GM19328 (cell line): ENCODE results near the gene BMERB1.
"Not testable (repeated sequence)": the region's sequence is repeated elsewhere in the genome, so short reads cannot be mapped to it uniquely, and the experiment has no call there.

Experiments used
- ATAC-seq: cut with Tn5 transposase; IDR thresholded peaks from one replicate; pipeline ENCODE4 v1.9.1; 2021; ENCODE audit warnings: mild to moderate bottlenecking, moderate library complexity; ENCODE audit not compliant: unreplicated experiment

The BMERB1 gene

GRCh38 chr16:15459791-15460190 lies 25.4 kb downstream of the BMERB1 start:
- ATAC-seq, result no peak

GRCh38 chr16:15460601-15461000 lies 26.2 kb downstream of the BMERB1 start:
- no peak for ATAC-seq

GRCh38 chr16:15461376-15461775 lies 27.0 kb downstream of the BMERB1 start:
- no peak for ATAC-seq

DNA sequence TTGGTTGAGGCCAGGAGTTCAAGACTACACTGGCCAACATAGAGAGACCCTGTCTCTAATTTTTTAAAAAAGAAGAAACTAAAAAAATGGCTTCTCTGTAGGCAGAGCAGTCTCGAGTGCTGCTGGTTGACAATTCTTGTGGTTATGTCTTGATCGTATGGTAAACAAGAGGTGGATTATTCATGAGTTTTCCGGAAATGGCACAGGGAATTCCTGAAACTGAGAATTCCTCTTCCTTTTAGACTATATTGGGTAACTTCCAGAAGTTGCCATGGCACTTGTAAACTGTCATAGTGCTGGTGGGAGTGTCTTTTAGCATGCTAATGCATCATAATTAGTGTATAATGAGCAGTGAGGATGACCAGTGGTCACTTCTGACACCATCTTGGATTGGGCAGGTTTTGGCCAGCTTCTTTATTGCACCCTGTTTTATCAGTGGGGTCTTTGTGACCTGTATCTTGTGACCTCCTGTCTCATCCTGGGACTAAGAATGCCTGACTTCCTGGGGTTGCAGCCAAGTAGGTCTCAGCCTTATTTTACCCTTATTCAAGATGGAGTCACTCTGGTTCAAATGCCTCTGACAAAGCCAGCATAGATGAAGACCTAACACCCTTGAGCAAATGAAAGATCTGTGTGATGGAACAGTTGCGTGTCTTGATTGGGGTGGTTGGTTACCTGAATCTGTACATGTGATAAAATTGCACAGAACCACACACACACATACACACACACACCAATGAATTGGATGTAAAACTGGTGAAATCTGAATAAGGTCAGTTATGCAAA lies 30.2 kb downstream of the BMERB1 start:
- ATAC-seq, result no peak

GRCh38 chr16:15466131-15466530 lies 31.7 kb downstream of the BMERB1 start:
- ATAC-seq, result no peak

DNA sequence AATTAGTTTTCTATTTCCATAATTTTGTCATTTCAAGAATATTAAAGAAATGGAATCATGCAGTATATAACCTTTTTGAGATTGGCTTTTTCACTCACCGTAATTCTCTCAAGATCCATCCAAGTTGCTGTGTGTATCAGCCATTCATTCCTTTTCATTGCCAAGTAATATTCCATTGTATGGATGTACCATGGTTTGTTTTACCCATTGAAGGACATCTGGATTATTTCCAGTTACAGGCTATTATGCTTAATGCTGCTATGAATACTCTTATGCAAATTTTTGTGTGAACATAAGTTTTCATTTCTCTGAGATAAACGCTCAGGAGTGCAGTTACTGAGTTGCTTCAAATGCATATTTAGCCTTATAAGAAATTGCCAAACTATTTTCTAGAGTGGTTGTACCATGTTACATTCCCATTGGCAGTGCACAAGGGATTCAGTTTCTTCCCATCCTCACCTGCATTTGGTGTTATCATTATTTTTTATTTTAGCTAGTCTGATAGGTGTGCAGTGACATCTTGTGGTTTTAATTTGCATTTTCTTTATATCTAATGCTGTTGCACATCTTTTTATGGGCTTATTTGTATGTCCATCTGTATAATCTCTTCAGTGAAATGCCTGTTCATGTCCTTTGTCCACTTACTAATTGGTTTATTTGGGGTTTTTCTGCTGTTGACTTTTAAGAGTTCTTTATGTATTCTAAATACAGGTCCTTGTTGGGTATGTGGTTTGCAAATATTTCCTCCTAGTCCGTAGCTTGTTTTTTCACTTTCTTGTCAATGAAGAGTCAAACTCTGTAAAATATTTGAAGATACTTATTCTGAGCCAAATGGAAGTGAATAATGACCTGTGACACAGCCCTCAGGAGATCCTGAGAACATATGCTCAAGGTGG lies 32.7 kb downstream of the BMERB1 start:
- ATAC-seq, result no peak

- not testable (repeated sequence) for ATAC-seq
Measured at GRCh38 chr16:15476971-15477370, 42.6 kb downstream of the BMERB1 start.

DNA sequence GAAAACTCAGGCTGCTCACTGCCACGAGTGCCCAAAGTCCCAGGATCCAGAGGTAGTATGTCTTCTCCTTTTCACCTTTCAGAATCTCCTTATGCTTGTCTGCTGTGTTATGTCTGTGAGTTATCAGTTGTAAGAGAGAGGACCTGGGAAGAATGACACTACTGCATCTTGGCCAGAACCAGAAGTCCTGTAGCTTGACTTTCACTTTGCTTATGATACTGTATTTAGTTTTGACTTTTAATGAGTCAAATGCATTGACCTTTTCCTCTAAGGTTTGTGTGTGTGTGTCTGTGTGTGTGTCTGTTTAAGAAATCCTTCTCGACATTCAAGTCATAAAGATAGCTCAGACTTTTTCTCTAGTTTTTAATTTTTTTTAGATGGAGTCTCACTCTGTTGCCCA lies 43.4 kb downstream of the BMERB1 start:
- no peak for ATAC-seq

DNA sequence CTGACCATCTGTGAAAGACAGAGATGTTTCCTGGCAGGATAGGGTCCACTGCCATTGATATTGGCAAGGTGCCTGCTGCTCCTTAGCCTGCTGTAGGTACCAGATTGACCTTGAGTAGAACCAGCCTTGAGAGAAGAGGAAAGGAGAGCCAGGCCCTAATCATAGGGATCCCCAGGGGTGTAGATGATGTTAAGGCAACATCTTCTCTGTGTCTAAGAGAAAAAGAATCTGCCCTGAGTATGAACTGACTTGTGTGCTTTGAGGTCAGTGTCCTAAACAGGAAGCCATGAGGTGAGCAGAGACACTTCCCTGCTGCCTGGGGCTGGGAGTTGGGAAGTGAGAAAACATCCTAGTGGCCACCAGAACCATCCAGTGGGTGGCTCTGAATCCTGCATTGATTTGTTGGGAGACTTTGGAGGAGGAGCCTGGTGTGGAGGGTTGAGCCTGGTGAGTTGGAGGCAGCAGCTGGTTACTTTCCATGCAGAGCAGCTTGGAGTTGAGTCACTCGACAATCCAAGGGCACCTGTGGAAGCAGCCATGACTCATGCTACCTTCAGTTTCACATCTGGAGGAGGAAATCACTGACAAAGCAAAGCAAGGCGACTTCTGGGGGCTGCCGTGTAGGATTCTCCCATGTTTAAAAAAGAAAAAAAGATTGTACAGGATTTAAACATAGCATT lies 47.8 kb downstream of the BMERB1 start:
- ATAC-seq, result no peak

DNA sequence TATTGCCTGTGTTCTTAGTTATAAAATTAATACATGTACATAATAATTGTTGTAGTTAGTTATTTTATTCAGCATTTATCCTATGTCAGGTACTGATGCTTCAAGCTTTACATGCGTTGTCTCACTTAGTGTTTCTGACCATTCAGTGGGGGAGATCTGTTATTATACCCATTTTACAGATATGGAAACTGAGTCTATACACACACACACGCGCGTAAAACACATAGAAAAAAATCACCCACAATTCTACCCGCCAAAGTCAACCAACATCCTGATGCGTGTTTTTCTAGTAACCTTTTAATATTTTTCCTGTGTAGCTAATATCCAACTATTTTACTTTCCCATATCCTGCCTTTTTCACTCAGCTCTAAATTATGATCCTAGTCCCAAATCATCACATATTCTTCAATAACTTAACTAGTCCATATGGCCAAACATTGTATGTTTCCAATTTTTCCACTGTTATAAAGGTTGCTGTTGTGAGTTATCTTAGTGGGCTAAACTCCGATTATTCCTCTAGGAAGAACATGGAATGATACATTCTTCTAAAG lies 48.4 kb downstream of the BMERB1 start:
- ATAC-seq, result no peak

- ATAC-seq, result no peak
Measured at GRCh38 chr16:15483857-15484256, 49.5 kb downstream of the BMERB1 start.

GRCh38 chr16:15484662-15485061 lies 50.3 kb downstream of the BMERB1 start:
- no peak for ATAC-seq

- no peak for ATAC-seq
Measured at GRCh38 chr16:15485175-15485574, 50.8 kb downstream of the BMERB1 start.

DNA sequence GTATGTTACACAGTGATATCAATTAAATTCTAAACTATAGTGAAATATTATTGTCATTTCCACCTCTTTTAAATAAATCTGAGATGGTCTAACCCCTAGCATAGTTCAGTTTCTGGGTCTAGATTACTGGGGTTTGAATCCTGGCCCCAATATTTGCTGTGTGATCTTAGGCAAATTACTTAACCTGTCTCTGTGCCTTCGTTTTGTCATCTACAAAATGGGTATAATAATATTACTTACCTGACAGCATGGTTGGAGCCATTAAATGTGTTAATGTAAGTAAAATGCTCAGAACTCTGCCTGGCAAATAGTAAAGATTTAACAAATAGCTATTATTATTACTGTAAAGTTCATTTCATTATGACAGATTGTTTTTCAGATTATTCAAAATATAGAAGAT lies 52.3 kb downstream of the BMERB1 start:
- ATAC-seq, result no peak

DNA sequence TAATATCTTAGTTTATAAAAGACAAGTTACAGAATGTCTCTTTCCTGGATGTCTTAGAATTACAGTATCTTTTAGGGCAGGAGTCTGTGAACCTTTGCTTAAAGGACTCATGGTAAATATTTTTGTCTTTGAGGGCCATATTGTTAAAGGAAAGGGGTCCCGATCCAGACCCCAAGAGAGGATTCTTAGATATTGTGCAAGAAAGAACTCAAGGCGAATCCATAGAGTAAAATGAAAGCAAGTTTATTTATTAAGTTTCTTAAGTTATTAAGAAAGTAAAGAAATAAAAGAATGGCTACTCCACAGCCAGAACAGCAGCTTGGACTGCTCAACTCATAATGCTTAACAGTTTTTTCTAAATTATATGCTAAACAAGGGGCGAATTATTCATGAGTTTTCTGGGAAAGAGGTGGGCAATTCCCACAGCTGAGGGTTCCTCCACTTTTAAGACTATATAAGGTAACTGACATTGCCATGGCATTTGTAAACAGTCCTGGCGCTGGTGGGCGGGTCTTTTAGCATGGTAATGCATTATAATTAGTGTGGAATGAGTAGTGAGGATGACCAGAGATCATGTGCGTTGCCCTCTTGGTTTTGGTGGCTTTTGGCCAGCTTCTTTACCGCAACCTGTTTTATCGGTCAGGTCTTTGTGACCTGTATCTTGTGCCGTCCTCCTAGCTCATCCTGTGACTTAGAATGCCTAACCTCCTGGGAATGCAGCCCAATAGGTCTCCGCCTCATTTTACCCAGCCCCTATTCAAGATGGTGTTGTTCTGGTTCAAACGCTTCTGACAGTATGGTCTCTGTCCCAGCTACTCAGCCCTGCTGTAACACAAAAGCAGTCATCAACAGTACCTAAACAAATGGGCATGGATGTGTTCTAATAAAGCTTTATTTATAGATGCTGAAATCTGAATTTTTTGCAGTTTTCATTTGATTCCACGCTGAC lies 53.2 kb downstream of the BMERB1 start:
- no peak for ATAC-seq

DNA sequence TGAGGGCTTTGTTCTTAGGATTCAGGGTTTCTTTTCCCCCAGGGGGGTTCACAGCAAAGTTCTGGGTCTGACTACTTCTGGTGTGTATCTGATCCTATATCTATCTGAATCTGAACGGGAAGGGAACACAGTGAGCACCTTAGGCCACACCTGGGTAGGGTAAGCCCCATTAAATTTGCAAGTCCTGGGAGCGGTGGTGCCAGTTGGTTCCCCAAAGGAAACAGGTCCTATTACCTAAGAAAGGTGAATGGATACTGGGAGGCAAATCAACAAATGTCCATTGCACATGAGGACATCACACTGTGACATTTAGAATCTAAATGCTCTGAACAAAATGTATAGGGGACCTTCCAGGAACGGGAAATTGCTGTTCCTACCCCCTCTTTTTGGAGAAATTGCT lies 54.6 kb downstream of the BMERB1 start:
- ATAC-seq, result no peak

DNA sequence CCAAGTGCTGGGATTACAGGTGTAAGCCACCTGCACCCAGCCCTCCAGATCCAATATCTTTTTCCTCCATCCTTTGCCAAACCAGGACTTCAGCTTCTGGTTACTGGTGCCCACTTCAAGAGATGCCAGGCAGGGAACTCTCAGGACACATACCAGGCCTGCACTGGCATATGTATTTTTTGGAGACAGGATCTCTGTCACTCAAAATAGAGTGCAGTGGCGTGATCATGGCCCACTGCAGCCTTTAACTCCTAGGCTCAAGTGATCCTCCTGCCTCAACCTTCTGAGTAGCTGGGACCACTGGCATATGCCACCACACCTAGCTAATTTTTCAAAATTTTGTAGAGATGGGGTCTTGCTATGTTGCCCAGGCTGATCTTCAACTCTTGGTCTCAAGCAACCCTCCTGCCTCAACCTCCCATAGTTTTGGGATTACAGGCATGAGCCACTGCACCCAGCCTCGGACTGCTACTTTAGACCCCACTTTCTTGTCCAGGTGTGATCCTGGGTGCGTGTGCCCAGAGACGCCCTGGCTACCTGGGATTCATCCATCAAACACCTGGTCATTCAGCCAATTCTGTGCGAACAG lies 55.8 kb downstream of the BMERB1 start:
- no peak for ATAC-seq

DNA sequence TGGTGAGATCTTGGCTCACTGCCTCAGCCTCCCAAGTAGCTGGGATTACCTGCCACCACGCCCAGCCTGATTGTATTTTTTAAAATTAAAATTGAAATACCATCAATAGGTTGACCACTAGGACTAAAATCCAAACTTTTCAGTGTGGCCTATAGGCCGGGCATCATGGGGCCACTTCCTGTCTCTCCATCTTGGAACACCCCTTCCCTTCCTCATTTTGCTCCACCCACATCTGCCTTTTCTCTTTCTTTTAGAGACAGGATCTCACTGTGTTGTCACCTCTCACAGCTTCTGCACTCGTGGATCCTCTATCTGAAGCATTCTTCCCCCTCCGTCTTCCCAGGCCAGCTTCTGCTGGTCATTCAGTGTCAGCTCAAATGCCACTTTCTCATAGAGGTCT lies 57.0 kb downstream of the BMERB1 start:
- ATAC-seq, result no peak

- no peak for ATAC-seq
Measured at GRCh38 chr16:15492091-15492740, 57.8 kb downstream of the BMERB1 start.
